Testis (tissue), 3 donors: Measurements from ENCODE around the gene TAF3. TPM values are rescaled to one million over a fixed set of nuclear protein-coding genes. Genes with fewer than 3 reads are reported as not detected.
A peak's percentile ranks its signal among the peaks of the same experiment; 100 is the strongest.

Experiments
- DNase-seq: peaks from one replicate; pipeline ENCODE4 v3.0.0-alpha.2; 2019
- H3K27ac ChIP-seq, 2 donors: fragments of 200-600 bp; sonication (generic); one replicate each; pipeline ENCODE4 v1.5.1; 2019
- H3K27me3 ChIP-seq: fragments of 200-600 bp; sonication (generic); one replicate; pipeline ENCODE4 v1.5.1; 2019
- H3K36me3 ChIP-seq: fragments of 200-600 bp; sonication (generic); one replicate; pipeline ENCODE4 v1.5.1; 2017; ENCODE audit warnings: low read depth; ENCODE audit errors: missing control alignments
- H3K4me1 ChIP-seq: fragments of 200-600 bp; sonication (generic); one replicate; pipeline ENCODE4 v1.5.1; 2019
- H3K4me3 ChIP-seq, 2 donors: fragments of 200-600 bp; sonication (generic); one replicate each; pipeline ENCODE4 v1.5.1; 2017 to 2019
- H3K9me3 ChIP-seq: fragments of 200-600 bp; sonication (generic); one replicate; pipeline ENCODE4 v1.5.1; 2017
- POLR2A ChIP-seq: fragments of 450-650 bp; IDR thresholded peaks from one replicate; pipeline ENCODE4 v1.6.1; 2017; ENCODE audit warnings: antibody characterized with exemption, mild to moderate bottlenecking, moderate library complexity
- WGBS, 2 donors: methylation state at CpG; one replicate each; pipeline ENCODE4 v1.1.5; 2018; 5-methylcytosine and 5-hydroxymethylcytosine counted together
- intact Hi-C: fragments of 100-400 bp; cut with DNase I; formaldehyde crosslinking; loops from one replicate; pipeline ENCODE4 v1.15.1; 2023; ENCODE audit warnings: low total_unique reads
- polyA plus RNA-seq: library from polyadenylated mRNA; stranded (reverse); fragments of 350-450 nt; fragmentation: Illumina TruSeq; extraction: RNeasy Lipid Tissue Mini Kit (QIAGEN cat#74804); gene quantifications from one replicate; pipeline ENCODE4 v1.2.3, GENCODE V29; 2014; ENCODE audit warnings: low read depth, low replicate concordance; ENCODE audit not compliant: insufficient read depth
- total RNA-seq, 2 donors: library from RNA; depleted of rRNA; stranded (reverse); fragments of >200 nt; gene quantifications; one replicate each; pipeline ENCODE4 v1.2.3, GENCODE V29; 2016
- TF ChIP-seq, protein P1 (sequence below), 3 experiments: fragments of 450-650 bp in 2 of 3; fragments of 200-600 bp in 1 of 3; sonication (generic) in 1 of 3; IDR thresholded peaks; one replicate each; pipeline ENCODE4 v1.5.1; 2016 to 2019; ENCODE audit warnings: antibody characterized with exemption in 3 of 3, mild to moderate bottlenecking in 2 of 3, moderate library complexity in 1 of 3

Gene TAF3
- total and polyA plus RNA-seq, 3 donors from 2014 or later = 7.0 to 33.0 (median 32.8) TPM

- H3K4me3 ChIP-seq = no peak overlapping the region
- DNase-seq = peak; percentile 45
- H3K4me1 ChIP-seq = no peaks in the 10 kb centered on the region
- H3K36me3 ChIP-seq = no peaks in the 10 kb centered on the region
- H3K27me3 ChIP-seq = no peaks in the 10 kb centered on the region
- no peaks in the 10 kb centered on the region for H3K9me3 ChIP-seq
- TF ChIP-seq POLR2A = no peak
- TF ChIP-seq, protein P1, sequence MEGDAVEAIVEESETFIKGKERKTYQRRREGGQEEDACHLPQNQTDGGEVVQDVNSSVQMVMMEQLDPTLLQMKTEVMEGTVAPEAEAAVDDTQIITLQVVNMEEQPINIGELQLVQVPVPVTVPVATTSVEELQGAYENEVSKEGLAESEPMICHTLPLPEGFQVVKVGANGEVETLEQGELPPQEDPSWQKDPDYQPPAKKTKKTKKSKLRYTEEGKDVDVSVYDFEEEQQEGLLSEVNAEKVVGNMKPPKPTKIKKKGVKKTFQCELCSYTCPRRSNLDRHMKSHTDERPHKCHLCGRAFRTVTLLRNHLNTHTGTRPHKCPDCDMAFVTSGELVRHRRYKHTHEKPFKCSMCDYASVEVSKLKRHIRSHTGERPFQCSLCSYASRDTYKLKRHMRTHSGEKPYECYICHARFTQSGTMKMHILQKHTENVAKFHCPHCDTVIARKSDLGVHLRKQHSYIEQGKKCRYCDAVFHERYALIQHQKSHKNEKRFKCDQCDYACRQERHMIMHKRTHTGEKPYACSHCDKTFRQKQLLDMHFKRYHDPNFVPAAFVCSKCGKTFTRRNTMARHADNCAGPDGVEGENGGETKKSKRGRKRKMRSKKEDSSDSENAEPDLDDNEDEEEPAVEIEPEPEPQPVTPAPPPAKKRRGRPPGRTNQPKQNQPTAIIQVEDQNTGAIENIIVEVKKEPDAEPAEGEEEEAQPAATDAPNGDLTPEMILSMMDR (IDR thresholded peaks at IDR 0.05) = no peak
- 53 to 92% methylated on average over 4 of the region's 4 CpGs for WGBS, 2 donors
- intact Hi-C loops = no loop called here
- no peak overlapping the region for H3K27ac ChIP-seq
Observed at GRCh38 chr10:7826971-7827370, 8.7 kb downstream of the TAF3 start.

DNA sequence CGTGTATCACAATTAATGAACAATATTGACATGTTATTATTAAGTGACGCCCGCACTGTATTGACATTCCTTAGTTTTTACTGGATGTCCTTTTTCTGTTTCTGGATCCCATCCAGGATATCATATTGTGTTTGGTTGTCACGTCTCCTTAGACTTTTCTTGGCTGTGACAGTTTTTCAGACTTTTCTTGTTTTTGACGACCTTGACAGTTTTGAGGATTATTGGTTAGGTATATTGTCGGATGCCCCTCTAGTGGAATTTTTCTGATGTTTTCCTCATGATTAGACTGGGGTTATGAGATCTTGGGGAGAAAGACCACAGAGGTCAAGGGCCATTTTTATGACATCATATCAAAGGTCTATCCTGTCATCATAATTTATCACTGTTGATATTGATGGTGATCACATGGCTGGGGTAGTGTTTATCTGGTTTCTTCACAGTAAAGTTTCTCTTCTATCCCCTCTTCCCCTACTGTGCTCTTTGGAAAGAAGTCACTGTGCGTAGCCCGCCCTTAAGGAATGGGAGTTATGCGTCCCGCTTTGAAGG is 11.1 kb downstream of the TAF3 start:
- Histone ChIP-seq H3K4me3 (no peak overlapping the region), H3K9me3 (no peaks in the 10 kb centered on the region), H3K27ac (no peak overlapping the region), H3K36me3 (no peaks in the 10 kb centered on the region), H3K27me3 (no peaks in the 10 kb centered on the region), H3K4me1 (no peaks in the 10 kb centered on the region)
- DNase-seq = no peak
- 92 to 93% methylated on average over 10 of the region's 10 CpGs for WGBS, 2 donors
- TF ChIP-seq POLR2A = no peak
- TF ChIP-seq, protein P1 (IDR thresholded peaks at IDR 0.05) = no peak
- intact Hi-C loops = no loop called here

DNA sequence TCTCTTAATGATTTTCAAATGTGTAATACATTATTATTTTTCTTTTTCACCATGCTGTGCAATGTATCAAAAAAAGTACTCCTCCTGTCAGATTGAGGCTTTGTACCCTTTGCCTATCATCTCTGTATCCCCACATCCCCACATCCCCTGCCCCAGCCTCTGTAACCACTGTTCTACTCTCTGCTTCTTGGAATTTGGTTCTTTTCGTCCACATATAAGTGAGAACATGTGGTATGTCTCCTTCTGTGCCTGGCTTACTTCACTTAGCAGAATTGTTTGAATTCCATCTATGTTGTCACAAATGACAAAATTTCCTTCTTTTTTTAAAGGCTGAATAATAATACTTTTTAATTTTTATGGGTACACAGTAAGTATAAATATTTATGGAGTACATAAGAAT is 13.8 kb downstream of the TAF3 start:
- no peak for DNase-seq
- 68 to 80% methylated on average over 1 of the region's 1 CpG for WGBS, 2 donors
- H3K9me3 ChIP-seq = no peaks in the 10 kb centered on the region
- no peaks in the 10 kb centered on the region for H3K27me3 ChIP-seq
- no peak overlapping the region for H3K27ac ChIP-seq
- no peaks in the 10 kb centered on the region for H3K36me3 ChIP-seq
- TF ChIP-seq, protein P1 (IDR thresholded peaks at IDR 0.05) = no peak
- TF ChIP-seq POLR2A = no peak
- intact Hi-C loops = no loop called here
- no peaks in the 10 kb centered on the region for H3K4me1 ChIP-seq
- no peak overlapping the region for H3K4me3 ChIP-seq

DNA sequence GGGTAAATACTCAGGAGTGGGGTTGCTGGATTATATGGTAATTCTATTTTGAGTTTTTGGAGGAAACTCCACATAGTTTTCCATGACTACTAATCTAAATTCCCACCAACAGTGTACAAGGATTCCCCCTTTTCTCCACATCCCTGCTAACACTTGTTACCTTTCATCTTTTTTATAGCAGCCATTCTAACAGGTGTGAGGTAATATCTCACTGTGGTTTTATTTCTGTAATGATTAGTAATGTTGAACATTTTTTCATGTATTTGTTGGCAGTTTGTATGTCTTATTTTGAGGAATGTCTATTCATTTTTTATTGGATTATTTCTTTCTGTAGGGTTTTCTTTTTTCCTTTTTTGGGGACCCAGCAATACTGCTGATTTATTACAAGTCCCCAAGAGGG is 14.9 kb downstream of the TAF3 start:
- Histone ChIP-seq H3K4me3 (no peak overlapping the region), H3K36me3 (no peaks in the 10 kb centered on the region), H3K4me1 (no peaks in the 10 kb centered on the region), H3K9me3 (no peaks in the 10 kb centered on the region), H3K27me3 (no peaks in the 10 kb centered on the region), H3K27ac (no peak overlapping the region)
- TF ChIP-seq, protein P1 (IDR thresholded peaks at IDR 0.05) = no peak
- no peak for TF ChIP-seq POLR2A
- no peak for DNase-seq
- intact Hi-C loops = no loop called here

GRCh38 chr10:7834262-7834661 is 16.0 kb downstream of the TAF3 start:
- no peaks in the 10 kb centered on the region for H3K9me3 ChIP-seq
- H3K4me1 ChIP-seq = no peaks in the 10 kb centered on the region
- no peak for DNase-seq
- TF ChIP-seq POLR2A = no peak
- TF ChIP-seq, protein P1 (IDR thresholded peaks at IDR 0.05) = no peak
- 95 to 96% methylated on average over 3 of the region's 3 CpGs for WGBS, 2 donors
- intact Hi-C loops = no loop called here
- no peak overlapping the region for H3K4me3 ChIP-seq
- H3K36me3 ChIP-seq = no peaks in the 10 kb centered on the region
- H3K27me3 ChIP-seq = no peaks in the 10 kb centered on the region
- no peak overlapping the region for H3K27ac ChIP-seq
